ENCODE measurements around the gene ZC3HAV1.

The ZC3HAV1 gene

DNA sequence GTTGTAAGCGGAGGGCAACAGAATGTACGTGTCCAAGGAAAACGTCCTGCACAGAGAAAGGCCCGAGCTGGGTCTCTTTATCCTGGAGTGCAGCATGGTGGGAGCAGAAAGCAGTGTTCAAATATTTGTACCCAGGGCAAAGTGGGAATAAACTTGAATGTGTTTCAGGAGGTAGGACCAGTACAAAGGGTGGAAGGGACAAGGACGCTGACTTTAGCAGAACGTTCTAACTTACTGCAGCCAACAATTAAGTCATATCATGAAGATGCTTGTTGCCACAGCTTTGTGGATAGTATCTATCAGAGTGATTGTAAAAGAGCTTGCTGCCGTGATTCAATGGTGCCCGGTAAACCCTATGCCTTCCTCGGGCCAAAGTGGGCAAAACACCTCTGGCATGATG is 43.2 kb downstream of the ZC3HAV1 start:
- Histone ChIP-seq H3K27me3 (no peaks in the 10 kb centered on the region), H3K4me3 (ENCODE audit: low read depth in 1 of 2, low read length in 1 of 2) (no peak overlapping the region), H3K9me3 (no peaks in the 10 kb centered on the region), H3K36me3 (peaks cover 96% of the 10 kb centered on the region), H3K27ac (no peak overlapping the region), H3K4me1 (ENCODE audit: control insufficient read depth in 1 of 2, insufficient read depth in 1 of 2, low read depth in 1 of 2, low read length in 1 of 2) (peaks cover 6 to 7% of the 10 kb centered on the region in 2 experiments)
- TF ChIP-seq, protein P1, sequence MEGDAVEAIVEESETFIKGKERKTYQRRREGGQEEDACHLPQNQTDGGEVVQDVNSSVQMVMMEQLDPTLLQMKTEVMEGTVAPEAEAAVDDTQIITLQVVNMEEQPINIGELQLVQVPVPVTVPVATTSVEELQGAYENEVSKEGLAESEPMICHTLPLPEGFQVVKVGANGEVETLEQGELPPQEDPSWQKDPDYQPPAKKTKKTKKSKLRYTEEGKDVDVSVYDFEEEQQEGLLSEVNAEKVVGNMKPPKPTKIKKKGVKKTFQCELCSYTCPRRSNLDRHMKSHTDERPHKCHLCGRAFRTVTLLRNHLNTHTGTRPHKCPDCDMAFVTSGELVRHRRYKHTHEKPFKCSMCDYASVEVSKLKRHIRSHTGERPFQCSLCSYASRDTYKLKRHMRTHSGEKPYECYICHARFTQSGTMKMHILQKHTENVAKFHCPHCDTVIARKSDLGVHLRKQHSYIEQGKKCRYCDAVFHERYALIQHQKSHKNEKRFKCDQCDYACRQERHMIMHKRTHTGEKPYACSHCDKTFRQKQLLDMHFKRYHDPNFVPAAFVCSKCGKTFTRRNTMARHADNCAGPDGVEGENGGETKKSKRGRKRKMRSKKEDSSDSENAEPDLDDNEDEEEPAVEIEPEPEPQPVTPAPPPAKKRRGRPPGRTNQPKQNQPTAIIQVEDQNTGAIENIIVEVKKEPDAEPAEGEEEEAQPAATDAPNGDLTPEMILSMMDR (IDR thresholded peaks at IDR 0.05) = no peak

DNA sequence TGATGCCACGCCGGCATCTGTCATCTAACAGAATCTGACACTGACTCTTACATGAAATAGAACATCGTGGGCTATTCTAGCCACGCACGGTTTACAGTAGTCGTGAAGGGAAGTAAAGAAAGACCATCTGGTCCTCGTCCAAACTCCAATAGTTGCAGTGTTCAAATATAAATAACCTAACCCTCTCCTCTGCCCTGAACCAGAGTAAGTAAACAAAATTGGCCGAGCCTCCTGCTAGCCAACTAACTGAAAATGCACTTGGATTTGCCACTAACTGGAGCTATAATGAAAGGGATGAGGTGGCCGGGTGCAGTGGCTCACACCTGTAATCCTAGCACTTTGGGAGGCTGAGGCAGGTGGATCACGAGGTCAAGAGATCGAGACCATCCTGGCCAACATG is 44.2 kb downstream of the ZC3HAV1 start:
- Histone ChIP-seq H3K4me3 (ENCODE audit: low read depth in 1 of 2, low read length in 1 of 2) (no peak overlapping the region), H3K4me1 (ENCODE audit: control insufficient read depth in 1 of 2, insufficient read depth in 1 of 2, low read depth in 1 of 2, low read length in 1 of 2) (peaks cover 6 to 7% of the 10 kb centered on the region in 2 experiments), H3K9me3 (no peaks in the 10 kb centered on the region), H3K27me3 (no peaks in the 10 kb centered on the region), H3K27ac (no peak overlapping the region), H3K36me3 (peaks cover 98% of the 10 kb centered on the region)
- TF ChIP-seq, protein P1 (IDR thresholded peaks at IDR 0.05) = no peak

DNA sequence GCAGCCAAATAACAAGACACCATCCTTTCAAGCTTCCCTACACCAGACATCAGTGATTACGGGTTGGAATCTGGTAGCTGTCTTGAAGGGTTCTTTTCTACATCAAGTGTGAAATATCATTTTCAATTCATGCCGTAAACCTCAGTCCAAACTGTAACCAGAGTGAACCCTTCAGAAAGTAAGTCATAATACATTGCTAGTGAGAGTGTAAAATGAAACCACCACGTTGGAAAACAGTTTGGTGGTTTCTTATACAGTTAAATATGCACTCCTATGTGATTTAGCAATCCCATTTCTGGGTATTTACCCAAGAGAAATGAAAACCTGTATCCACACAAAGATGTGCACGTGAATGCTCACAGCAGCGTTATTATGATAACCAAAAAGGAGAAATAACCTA is 48.1 kb downstream of the ZC3HAV1 start:
- Histone ChIP-seq H3K4me3 (ENCODE audit: low read depth in 1 of 2, low read length in 1 of 2) (no peak overlapping the region), H3K4me1 (ENCODE audit: control insufficient read depth in 1 of 2, insufficient read depth in 1 of 2, low read depth in 1 of 2, low read length in 1 of 2) (no peaks in the 10 kb centered on the region), H3K9me3 (no peaks in the 10 kb centered on the region), H3K36me3 (peaks cover 95% of the 10 kb centered on the region), H3K27me3 (no peaks in the 10 kb centered on the region), H3K27ac (peak overlapping the region; percentile 2)
- TF ChIP-seq, protein P1 (IDR thresholded peaks at IDR 0.05) = no peak

DNA sequence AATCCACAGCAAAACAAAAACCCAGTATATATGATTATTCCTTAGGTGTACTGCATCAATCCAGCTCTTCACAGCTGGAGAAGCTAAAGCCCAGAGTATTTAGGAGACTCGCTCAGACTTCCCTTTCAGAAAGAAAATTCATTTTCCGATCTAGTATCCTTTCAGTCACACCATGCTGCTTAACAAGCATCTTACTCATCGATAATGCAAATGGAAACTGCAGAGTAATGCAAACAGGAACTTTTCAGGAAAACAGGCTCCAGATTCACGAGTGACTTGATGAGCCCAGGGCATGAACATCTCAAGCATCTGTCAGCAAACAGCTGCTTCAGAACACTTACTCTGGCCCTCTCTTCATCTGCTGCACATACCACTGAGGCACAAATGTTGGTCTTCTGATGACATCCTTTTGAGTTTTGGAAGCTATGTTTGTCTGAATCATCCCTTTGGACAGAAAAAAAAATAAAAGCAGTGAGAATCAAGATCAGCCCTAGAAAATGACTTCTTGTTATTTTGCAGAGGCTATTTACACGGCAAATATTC is 48.8 kb downstream of the ZC3HAV1 start:
- TF ChIP-seq, protein P1 (IDR thresholded peaks at IDR 0.05) = no peak
- Histone ChIP-seq H3K27ac (peak overlapping the region; percentile 19), H3K9me3 (no peaks in the 10 kb centered on the region), H3K36me3 (peaks cover 94% of the 10 kb centered on the region), H3K4me3 (ENCODE audit: low read depth in 1 of 2, low read length in 1 of 2) (no peak overlapping the region), H3K27me3 (no peaks in the 10 kb centered on the region), H3K4me1 (ENCODE audit: control insufficient read depth in 1 of 2, insufficient read depth in 1 of 2, low read depth in 1 of 2, low read length in 1 of 2) (no peaks in the 10 kb centered on the region)

DNA sequence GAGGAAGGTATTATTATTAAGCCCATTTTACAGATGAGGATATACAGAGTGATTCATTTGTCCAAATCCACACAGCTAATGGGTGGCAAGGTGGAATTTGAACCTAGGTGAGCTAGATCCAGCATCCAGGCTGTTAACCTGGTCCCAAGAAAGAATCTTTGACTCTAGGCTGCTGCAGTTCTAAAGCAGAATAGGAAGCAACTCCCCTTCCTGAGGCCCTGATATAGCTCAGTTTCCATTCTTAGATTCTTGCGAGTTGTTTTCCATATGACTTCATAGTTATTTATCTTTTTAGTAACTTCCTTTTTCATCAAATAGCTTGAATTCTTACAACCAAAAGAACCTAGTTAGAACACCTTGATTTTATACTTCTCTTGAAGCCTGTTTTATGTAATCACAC is 49.6 kb downstream of the ZC3HAV1 start:
- H3K27me3 ChIP-seq = no peaks in the 10 kb centered on the region
- TF ChIP-seq, protein P1 (IDR thresholded peaks at IDR 0.05) = no peak
- no peak overlapping the region for H3K27ac ChIP-seq
- no peak overlapping the region for H3K4me3 ChIP-seq (ENCODE audit: low read depth in 1 of 2, low read length in 1 of 2)
- H3K9me3 ChIP-seq = no peaks in the 10 kb centered on the region
- H3K4me1 ChIP-seq (ENCODE audit: control insufficient read depth in 1 of 2, insufficient read depth in 1 of 2, low read depth in 1 of 2, low read length in 1 of 2) = no peaks in the 10 kb centered on the region
- peaks cover 94% of the 10 kb centered on the region for H3K36me3 ChIP-seq

DNA sequence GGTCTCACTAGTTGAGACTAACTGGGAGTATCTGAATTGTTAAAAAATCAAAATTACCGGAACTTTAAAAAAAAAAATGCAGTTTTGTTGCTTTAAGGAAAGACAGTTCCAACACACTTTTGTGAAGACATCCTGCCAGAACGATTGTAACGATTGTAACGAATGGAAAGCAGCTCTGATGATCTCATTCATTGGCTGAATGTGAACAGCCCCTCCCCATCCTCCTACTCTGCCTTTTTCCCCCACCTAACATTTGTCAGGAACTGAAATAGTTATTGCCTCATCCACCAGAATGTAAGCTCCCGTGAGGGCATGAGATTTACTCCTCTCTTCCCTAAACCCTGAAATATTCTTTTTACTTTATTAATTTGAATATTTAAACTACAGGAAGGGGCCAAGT is 50.6 kb downstream of the ZC3HAV1 start:
- no peaks in the 10 kb centered on the region for H3K27me3 ChIP-seq
- H3K4me1 ChIP-seq (ENCODE audit: control insufficient read depth in 1 of 2, insufficient read depth in 1 of 2, low read depth in 1 of 2, low read length in 1 of 2) = no peaks in the 10 kb centered on the region
- TF ChIP-seq, protein P1 (IDR thresholded peaks at IDR 0.05) = no peak
- no peaks in the 10 kb centered on the region for H3K9me3 ChIP-seq
- H3K36me3 ChIP-seq = peaks cover 94% of the 10 kb centered on the region
- no peak overlapping the region for H3K27ac ChIP-seq
- H3K4me3 ChIP-seq (ENCODE audit: low read depth in 1 of 2, low read length in 1 of 2) = no peak overlapping the region
